Keratinocyte (primary cell): ENCODE results near the gene COLGALT1. TPM values are rescaled to one million over a fixed set of nuclear protein-coding genes. Genes with fewer than 3 reads are reported as not detected.

ENCODE experiments used
- DNase-seq: peaks from one replicate; pipeline ENCODE4 v3.0.0-alpha.2; 2011; ENCODE audit warnings: low read depth, missing footprints, low spot score
- FAIRE-seq: peaks from 2 replicates; lab custom pipeline; 2011; peaks lifted over from hg19 to GRCh38; lab: Jason Lieb, UNC
- H2AFZ ChIP-seq: 2 replicates; pipeline ENCODE4 v1.6.0; 2012; ENCODE audit warnings: low read length, control low read depth, inconsistent platforms; ENCODE audit not compliant: control insufficient read depth
- H3K27ac ChIP-seq: 2 replicates; pipeline ENCODE4 v1.5.1; 2011; ENCODE audit warnings: low read length; ENCODE audit not compliant: control insufficient read depth, insufficient read depth
- H3K27me3 ChIP-seq: 3 replicates; pipeline ENCODE4 v1.6.0; 2011; ENCODE audit warnings: low read length; ENCODE audit not compliant: control insufficient read depth, insufficient read depth; ENCODE audit errors: extremely low read depth
- H3K36me3 ChIP-seq, 2 experiments: 2 replicates in 1 of 2; 3 replicates in 1 of 2; pipeline ENCODE4 v1.5.1; 2011; ENCODE audit warnings: low read length in 2 of 2, mild to moderate bottlenecking in 1 of 2; ENCODE audit not compliant: control insufficient read depth in 2 of 2, insufficient read depth in 2 of 2; ENCODE audit errors: extremely low read depth in 1 of 2
- H3K4me1 ChIP-seq: 3 replicates; pipeline ENCODE4 v1.5.1; 2011; ENCODE audit warnings: low read length; ENCODE audit not compliant: control insufficient read depth, insufficient read depth; ENCODE audit errors: extremely low read depth
- H3K4me2 ChIP-seq: 3 replicates; pipeline ENCODE4 v1.6.0; 2011; ENCODE audit warnings: low read depth, low read length; ENCODE audit not compliant: control insufficient read depth, insufficient read depth; ENCODE audit errors: extremely low read depth
- H3K4me3 ChIP-seq, 3 experiments: fragments of 200-600 bp in 1 of 3; sonication (generic) in 1 of 3; 2 replicates in 2 of 3; 3 replicates in 1 of 3; pipeline ENCODE4 v1.5.1; 2011 to 2016; ENCODE audit warnings: low read length in 3 of 3, mild to moderate bottlenecking in 3 of 3, control low read depth in 2 of 3, inconsistent platforms in 1 of 3, low read depth in 1 of 3, mixed read lengths in 1 of 3, mixed run types in 1 of 3, moderate library complexity in 1 of 3; ENCODE audit not compliant: control insufficient read depth in 2 of 3, insufficient read depth in 2 of 3; ENCODE audit errors: extremely low read depth in 1 of 3
- H3K79me2 ChIP-seq: 2 replicates; pipeline ENCODE4 v1.6.0; 2012; ENCODE audit warnings: low read length; ENCODE audit not compliant: control insufficient read depth, insufficient read depth
- H3K9ac ChIP-seq: 3 replicates; pipeline ENCODE4 v1.6.0; 2011; ENCODE audit warnings: low read length; ENCODE audit not compliant: control insufficient read depth, insufficient read depth; ENCODE audit errors: extremely low read depth
- H3K9me1 ChIP-seq: 3 replicates; pipeline ENCODE4 v1.6.0; 2011; ENCODE audit warnings: low read length; ENCODE audit not compliant: control insufficient read depth, insufficient read depth; ENCODE audit errors: extremely low read depth
- H3K9me3 ChIP-seq: 2 replicates; pipeline ENCODE4 v1.5.1; 2012; ENCODE audit warnings: low read depth, low read length; ENCODE audit not compliant: control insufficient read depth
- H4K20me1 ChIP-seq: 3 replicates; pipeline ENCODE4 v1.6.0; 2011; ENCODE audit warnings: low read length; ENCODE audit not compliant: control insufficient read depth, insufficient read depth; ENCODE audit errors: extremely low read depth
- EZH2 ChIP-seq: IDR thresholded peaks from one replicate; pipeline ENCODE4 v1.6.1; 2012; ENCODE audit warnings: inconsistent platforms, mild to moderate bottlenecking, low read length, moderate library complexity
- dilution Hi-C: fragments of 300-500 bp; cut with MboI; formaldehyde crosslinking; loops from one replicate; pipeline ENCODE4 v1.7.0; 2020; ENCODE audit warnings: low sequenced_read_pairs; ENCODE audit not compliant: extremely low pct_ligation_motif_present
- polyA plus RNA-seq, 5 experiments: library from polyadenylated mRNA; depleted of rRNA in 3 of 5; stranded (reverse) in 3 of 5; stranded (forward) in 1 of 5; unstranded in 1 of 5; fragments of >200 nt; gene quantifications; 1 replicate in 1 of 5; 2 replicates in 3 of 5; 3 replicates in 1 of 5; pipeline versions ENCODE4 v1.2.1 to v1.2.3, GENCODE V29; 2011 to 2012; ENCODE audit warnings: missing spikeins in 2 of 5, low read depth in 1 of 5, low replicate concordance in 1 of 5
- TF ChIP-seq, protein P1 (sequence below), 3 experiments: IDR thresholded peaks in 1 of 3; conservative IDR thresholded peaks in 1 of 3; optimal IDR thresholded peaks in 1 of 3; 2 replicates in 2 of 3; 3 replicates in 1 of 3; pipeline versions ENCODE3 to v1.5.1; 2011; ENCODE audit warnings: low read length in 3 of 3, mild to moderate bottlenecking in 3 of 3, moderate library complexity in 2 of 3, control low read depth in 1 of 3, inconsistent platforms in 1 of 3; ENCODE audit not compliant: insufficient read depth in 2 of 3; ENCODE audit errors: extremely low read depth in 1 of 3

The COLGALT1 gene
- polyA plus RNA-seq, 1 donor (not counting 4 experiments of a cell fraction or from before 2014, with no cell fraction given): 89.4 TPM

DNA sequence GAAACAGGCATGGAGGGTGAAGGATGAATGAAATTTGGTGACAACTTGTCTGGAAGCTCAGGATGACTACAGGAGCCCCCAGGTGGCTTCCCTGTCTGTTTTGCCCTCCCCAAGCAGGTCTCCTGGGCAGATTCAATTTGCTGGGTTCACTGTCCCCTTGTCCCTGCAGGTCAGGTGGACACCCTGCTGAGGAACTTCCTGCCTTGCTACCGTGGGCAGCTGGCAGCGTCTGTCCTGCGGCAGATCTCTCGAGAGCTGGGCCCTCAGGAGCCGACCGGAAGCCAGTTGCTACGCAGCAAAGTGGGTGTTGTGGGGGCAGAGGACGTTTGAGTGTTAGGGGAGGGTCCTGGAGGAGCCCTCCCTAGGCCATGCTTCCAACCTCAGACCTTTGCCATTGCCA, 24.9 kb upstream of the COLGALT1 start:
- Histone ChIP-seq H3K9me3 (no peaks in the 10 kb centered on the region), H3K9me1 (no peaks in the 10 kb centered on the region), H3K4me1 (no peaks in the 10 kb centered on the region), H3K27ac (no peak overlapping the region), H3K36me3 (no peaks in the 10 kb centered on the region), H3K4me3 (no peak overlapping the region), H3K4me2 (no peak overlapping the region), H4K20me1 (no peaks in the 10 kb centered on the region), H2AFZ (no peak overlapping the region), H3K79me2 (no peaks in the 10 kb centered on the region), H3K27me3 (no peaks in the 10 kb centered on the region), H3K9ac (no peak overlapping the region)
- dilution Hi-C loops: no loop called here
- DNase-seq: no peak
- no peak for TF ChIP-seq EZH2
- TF ChIP-seq, protein P1, sequence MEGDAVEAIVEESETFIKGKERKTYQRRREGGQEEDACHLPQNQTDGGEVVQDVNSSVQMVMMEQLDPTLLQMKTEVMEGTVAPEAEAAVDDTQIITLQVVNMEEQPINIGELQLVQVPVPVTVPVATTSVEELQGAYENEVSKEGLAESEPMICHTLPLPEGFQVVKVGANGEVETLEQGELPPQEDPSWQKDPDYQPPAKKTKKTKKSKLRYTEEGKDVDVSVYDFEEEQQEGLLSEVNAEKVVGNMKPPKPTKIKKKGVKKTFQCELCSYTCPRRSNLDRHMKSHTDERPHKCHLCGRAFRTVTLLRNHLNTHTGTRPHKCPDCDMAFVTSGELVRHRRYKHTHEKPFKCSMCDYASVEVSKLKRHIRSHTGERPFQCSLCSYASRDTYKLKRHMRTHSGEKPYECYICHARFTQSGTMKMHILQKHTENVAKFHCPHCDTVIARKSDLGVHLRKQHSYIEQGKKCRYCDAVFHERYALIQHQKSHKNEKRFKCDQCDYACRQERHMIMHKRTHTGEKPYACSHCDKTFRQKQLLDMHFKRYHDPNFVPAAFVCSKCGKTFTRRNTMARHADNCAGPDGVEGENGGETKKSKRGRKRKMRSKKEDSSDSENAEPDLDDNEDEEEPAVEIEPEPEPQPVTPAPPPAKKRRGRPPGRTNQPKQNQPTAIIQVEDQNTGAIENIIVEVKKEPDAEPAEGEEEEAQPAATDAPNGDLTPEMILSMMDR (optimal IDR thresholded peaks at IDR 0.05 in 1 of 3, IDR thresholded peaks at IDR 0.05 in 1 of 3, conservative IDR thresholded peaks at IDR 0.05 in 1 of 3; ENCODE audit: extremely low read depth in 1 of 3, insufficient read depth in 2 of 3, low read length in 3 of 3): no peak
- no peak for FAIRE-seq

DNA sequence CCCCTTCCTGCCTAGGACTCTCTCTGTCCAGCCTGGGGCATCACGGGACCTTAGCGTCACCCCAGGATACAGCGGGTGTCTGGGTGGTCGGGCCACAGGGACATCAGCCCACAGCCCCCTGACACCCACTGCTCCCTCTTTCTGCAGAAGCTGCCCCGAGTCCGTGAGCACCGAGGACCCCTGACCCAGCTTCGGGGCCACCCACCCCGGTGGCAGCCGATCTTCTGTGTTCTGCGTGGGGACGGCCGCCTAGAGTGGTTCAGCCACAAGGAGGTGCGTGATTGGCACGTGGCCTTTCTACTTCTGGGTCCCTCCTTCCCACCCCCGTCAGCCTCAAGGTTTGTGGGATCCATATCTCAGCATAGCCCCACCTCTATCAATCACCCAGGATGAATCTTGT, 23.3 kb upstream of the COLGALT1 start:
- FAIRE-seq (no peak), DNase-seq (no peak)
- Histone ChIP-seq H3K4me1 (no peaks in the 10 kb centered on the region), H2AFZ (no peak overlapping the region), H3K27me3 (peaks cover 3% of the 10 kb centered on the region), H3K9ac (no peak overlapping the region), H3K36me3 (no peaks in the 10 kb centered on the region), H3K9me1 (no peaks in the 10 kb centered on the region), H4K20me1 (no peaks in the 10 kb centered on the region), H3K4me2 (no peak overlapping the region), H3K27ac (no peak overlapping the region), H3K9me3 (no peaks in the 10 kb centered on the region), H3K79me2 (no peaks in the 10 kb centered on the region), H3K4me3 (no peak overlapping the region)
- TF ChIP-seq EZH2: no peak
- TF ChIP-seq, protein P1 (optimal IDR thresholded peaks at IDR 0.05 in 1 of 3, IDR thresholded peaks at IDR 0.05 in 1 of 3, conservative IDR thresholded peaks at IDR 0.05 in 1 of 3; ENCODE audit: extremely low read depth in 1 of 3, insufficient read depth in 2 of 3, low read length in 3 of 3): no peak
- dilution Hi-C loops: no loop called here
